Naive thymus-derived CD4-positive, alpha-beta T cell (primary cell): ENCODE data around the gene TRMT112. TPM values are rescaled to one million over a fixed set of nuclear protein-coding genes. Genes with fewer than 3 reads are reported as not detected.
"Not testable (repeated sequence)": the region's sequence is repeated elsewhere in the genome, so short reads cannot be mapped to it uniquely, and the experiment has no call there.

ENCODE experiments used
- ATAC-seq: fragments of 150-1000 bp; cut with Tn5 transposase; 2 replicates; pipeline ENCODE4 v1.10.0; 2021; ENCODE audit warnings: mild to moderate bottlenecking, moderate library complexity
- CTCF ChIA-PET: fragments of 350-600 bp; sonication (Branson Sonifier 250); formaldehyde crosslinking; loops from one replicate; lab custom pipeline; 2021; ENCODE audit warnings: antibody characterized with exemption; lab: Charles Lee
- POLR2A ChIA-PET: fragments of 350-600 bp; sonication (Branson Sonifier 250); formaldehyde crosslinking; loops from one replicate; lab custom pipeline; 2021; ENCODE audit warnings: antibody characterized with exemption, inconsistent platforms; lab: Charles Lee
- DNase-seq, 9 donors: peaks; one replicate each; pipeline versions ENCODE4 v3.0.0 to v3.0.0-alpha.2; 2020 to 2022; ENCODE audit warnings: mixed read lengths in 1 of 9
- H3K27ac ChIP-seq: one replicate; pipeline ENCODE4 v1.7.0; 2013; ENCODE audit warnings: mild to moderate bottlenecking, low read depth, low read length, moderate library complexity
- H3K27me3 ChIP-seq, 2 donors: one replicate each; pipeline ENCODE4 v1.7.0; 2013; ENCODE audit warnings: low read length in 2 of 2, mild to moderate bottlenecking in 2 of 2, moderate library complexity in 2 of 2; ENCODE audit not compliant: control insufficient read depth in 2 of 2, insufficient read depth in 2 of 2
- H3K36me3 ChIP-seq, 3 experiments: 1 replicate in 2 of 3; 2 replicates in 1 of 3; pipeline ENCODE4 v1.7.0; 2013; ENCODE audit warnings: low read length in 3 of 3, mild to moderate bottlenecking in 3 of 3, moderate library complexity in 1 of 3; ENCODE audit not compliant: insufficient read depth in 3 of 3, control insufficient read depth in 2 of 3
- H3K4me1 ChIP-seq, 2 donors: one replicate each; pipeline ENCODE4 v1.7.0; 2013; ENCODE audit warnings: low read length in 2 of 2, mild to moderate bottlenecking in 2 of 2, moderate library complexity in 1 of 2; ENCODE audit not compliant: control insufficient read depth in 2 of 2, insufficient read depth in 2 of 2
- H3K4me3 ChIP-seq: 2 replicates; pipeline ENCODE4 v1.7.0; 2013; ENCODE audit warnings: mild to moderate bottlenecking, low read length
- H3K9me3 ChIP-seq, 3 experiments: 1 replicate in 2 of 3; 2 replicates in 1 of 3; pipeline ENCODE4 v1.7.0; 2013; ENCODE audit warnings: low read length in 3 of 3; ENCODE audit not compliant: control insufficient read depth in 2 of 3
- H3K27ac Mint-ChIP-seq, 9 donors: one replicate each; pipeline ENCODE4 v1.8.0; 2020 to 2022; ENCODE audit warnings: mixed read lengths in 9 of 9, mild to moderate bottlenecking in 8 of 9, moderate library complexity in 5 of 9, inconsistent platforms in 2 of 9
- H3K27me3 Mint-ChIP-seq, 5 donors: one replicate each; pipeline ENCODE4 v1.8.0; 2021 to 2022; ENCODE audit warnings: mixed read lengths in 5 of 5, mild to moderate bottlenecking in 1 of 5
- H3K36me3 Mint-ChIP-seq, 5 donors: one replicate each; pipeline ENCODE4 v1.8.0; 2020 to 2022; ENCODE audit warnings: mixed read lengths in 5 of 5, mild to moderate bottlenecking in 3 of 5, inconsistent platforms in 1 of 5
- H3K4me1 Mint-ChIP-seq, 7 donors: one replicate each; pipeline ENCODE4 v1.8.0; 2020 to 2022; ENCODE audit warnings: mixed read lengths in 7 of 7, mild to moderate bottlenecking in 3 of 7, inconsistent platforms in 1 of 7
- H3K4me3 Mint-ChIP-seq, 10 donors: one replicate each; pipeline ENCODE4 v1.8.0; 2020 to 2022; ENCODE audit warnings: mild to moderate bottlenecking in 10 of 10, mixed read lengths in 10 of 10, moderate library complexity in 6 of 10, inconsistent platforms in 2 of 10
- H3K9me3 Mint-ChIP-seq, 11 donors: one replicate each; pipeline ENCODE4 v1.8.0; 2020 to 2022; ENCODE audit warnings: mixed read lengths in 11 of 11, mild to moderate bottlenecking in 4 of 11, inconsistent platforms in 1 of 11, moderate library complexity in 1 of 11
- intact Hi-C, 2 donors: fragments of 100-400 bp; cut with micrococcal nuclease; formaldehyde crosslinking; loops; one replicate each; pipeline ENCODE4 v1.15.1; 2023
- polyA plus RNA-seq, 2 donors: library from polyadenylated mRNA; unstranded; fragments of 300-500 nt; fragmentation: Illumina TruSeq; gene quantifications; one replicate each; pipeline ENCODE4 v1.2.3, GENCODE V29; 2021
- total RNA-seq, 6 experiments: library from RNA in 5 of 6; stranded (reverse) in 5 of 6; gene quantifications; 1 replicate in 5 of 6; 2 replicates in 1 of 6; pipeline ENCODE4 v1.2.3 and lab custom pipeline; 2021 to 2026

Gene TRMT112
- total and polyA plus RNA-seq, 7 experiments from 2014 or later = 90.9 to 613 (median 166) TPM

DNA sequence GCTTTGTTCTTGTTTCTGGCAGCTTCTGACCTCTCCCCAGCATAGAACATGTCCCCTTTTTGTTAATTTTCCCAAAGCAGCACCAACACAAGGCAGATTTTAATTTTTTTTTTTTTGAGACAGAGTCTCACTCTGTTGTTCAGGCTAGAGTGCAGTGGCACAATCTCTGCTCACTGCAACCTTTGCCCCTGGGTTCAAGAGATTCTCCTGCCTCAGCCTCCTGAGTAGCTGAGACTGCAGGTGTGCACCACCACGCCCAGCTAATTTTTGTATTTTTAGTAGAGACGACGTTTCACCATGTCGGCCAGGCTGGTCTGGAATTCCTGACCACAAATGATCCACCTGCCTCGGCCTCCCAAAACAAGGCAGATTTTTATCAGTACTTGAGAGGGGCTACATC, 9.6 kb downstream of the TRMT112 start:
- peak overlapping the region in 5 of 9 donors; percentile 1 to 69 (median 24) for H3K27ac Mint-ChIP-seq
- POLR2A ChIA-PET = interaction anchor here (0.6 to 1.8 kb wide), 5 partner anchors 9 to 429 kb away, joined by 3 to 13 read pairs (median 4); partner anchors contain the start of genes PRDX5 and TRMT112

DNA sequence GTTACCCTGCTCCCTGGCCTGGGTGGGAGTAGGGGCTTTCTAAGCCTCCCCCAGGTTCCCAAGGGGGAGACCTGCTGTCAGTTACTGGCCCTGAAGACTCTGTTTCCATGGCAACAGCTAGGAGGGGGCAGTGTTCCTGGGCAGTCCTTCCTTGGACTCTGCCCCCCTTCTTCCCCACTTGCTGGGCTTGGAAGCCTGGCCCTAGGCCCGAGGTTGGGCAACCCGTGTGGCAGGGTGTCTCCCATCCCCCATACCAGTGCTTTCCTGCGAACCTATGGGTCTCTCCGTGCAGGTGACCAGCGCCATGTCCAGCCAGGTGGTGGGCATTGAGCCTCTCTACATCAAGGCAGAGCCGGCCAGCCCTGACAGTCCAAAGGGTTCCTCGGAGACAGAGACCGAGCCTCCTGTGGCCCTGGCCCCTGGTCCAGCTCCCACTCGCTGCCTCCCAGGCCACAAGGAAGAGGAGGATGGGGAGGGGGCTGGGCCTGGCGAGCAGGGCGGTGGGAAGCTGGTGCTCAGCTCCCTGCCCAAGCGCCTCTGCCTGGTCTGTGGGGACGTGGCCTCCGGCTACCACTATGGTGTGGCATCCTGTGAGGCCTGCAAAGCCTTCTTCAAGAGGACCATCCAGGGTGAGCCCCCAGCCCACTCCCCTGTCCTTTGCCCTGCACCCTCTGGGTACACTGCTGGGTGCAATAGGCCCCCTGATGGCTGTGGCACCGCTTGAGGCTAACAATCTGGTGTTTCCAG, 10.3 kb downstream of the TRMT112 start:
- Histone ChIP-seq H3K9me3 (no peaks in the 10 kb centered on the region), H3K4me1 (peaks cover 14 to 17% of the 10 kb centered on the region in 2 donors), H3K4me3 (peak overlapping the region; percentile 81), H3K36me3 (no peaks in the 10 kb centered on the region), H3K27ac (peak overlapping the region; percentile 69), H3K27me3 (no peaks in the 10 kb centered on the region)
- H3K9me3 Mint-ChIP-seq = no peaks in the 10 kb centered on the region
- peaks cover 0 to 8% (median 0%) of the 10 kb centered on the region in 5 donors for H3K36me3 Mint-ChIP-seq
- POLR2A ChIA-PET = interaction anchor here (0.6 to 1.8 kb wide), 4 partner anchors 10 to 428 kb away, joined by 3 to 13 read pairs (median 4); partner anchors contain the start of genes PRDX5 and TRMT112
- H3K4me1 Mint-ChIP-seq = peaks cover 14 to 33% (median 26%) of the 10 kb centered on the region in 7 donors
- CTCF ChIA-PET = interaction anchor here (1.1 kb wide), 1 partner anchor 10 kb away, joined by 4 read pairs; the partner anchor contains the start of genes PRDX5 and TRMT112
- DNase-seq (no peak), ATAC-seq (no peak)
- intact Hi-C loops = loop anchor here in 1 of 2 donors (1.0 to 5.0 kb wide), 2 partner anchors 333 to 955 kb away; partner anchors contain the start of genes COX8A and POLA2
- peak overlapping the region in 6 of 9 donors; percentile 24 to 95 (median 79) for H3K27ac Mint-ChIP-seq
- H3K27me3 Mint-ChIP-seq = peaks cover 0 to 8% (median under 1%) of the 10 kb centered on the region in 5 donors
- peak overlapping the region; percentile 44 to 98 (median 96) for H3K4me3 Mint-ChIP-seq

More for the DNA sequence above, 9.6 kb downstream of the TRMT112 start:
- H3K27me3 Mint-ChIP-seq, H3K36me3 ChIP-seq, CTCF ChIA-PET, ATAC-seq, DNase-seq, H3K27me3 ChIP-seq, H3K4me3 ChIP-seq, H3K36me3 Mint-ChIP-seq, H3K9me3 ChIP-seq, H3K27ac ChIP-seq, H3K9me3 Mint-ChIP-seq: not testable (repeated sequence)
- intact Hi-C loops = loop anchor here in 1 of 2 donors (5.0 kb wide), 1 partner anchor 955 kb away; the partner anchor contains the start of gene POLA2
- Mint-ChIP-seq H3K4me1 (peaks cover 19 to 36% (median 31%) of the 10 kb centered on the region in 7 donors), H3K4me3 (peak overlapping the region in 9 of 10 donors; percentile 37 to 98 (median 54))
- peaks cover 14 to 17% of the 10 kb centered on the region in 2 donors for H3K4me1 ChIP-seq

DNA sequence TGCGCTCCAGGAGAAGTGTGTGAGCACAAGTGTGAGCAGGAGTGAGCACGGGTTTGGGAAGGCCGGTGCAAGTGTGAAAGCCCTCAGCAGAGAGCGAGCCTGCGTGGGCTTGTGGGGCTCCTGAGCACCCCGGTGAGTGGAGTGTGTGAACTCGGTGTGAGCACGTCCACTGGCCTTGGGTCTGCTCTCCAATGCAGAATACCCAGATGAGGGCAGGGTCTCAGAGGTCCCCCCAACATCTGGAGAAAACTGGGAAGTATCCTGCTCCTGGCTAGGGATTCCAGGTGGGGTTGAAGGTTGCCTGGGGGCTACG, 10.8 kb downstream of the TRMT112 start:
- ATAC-seq (no peak), DNase-seq (no peak)
- Histone ChIP-seq H3K27ac (peak overlapping the region; percentile 69), H3K9me3 (no peaks in the 10 kb centered on the region), H3K4me1 (peaks cover 14 to 17% of the 10 kb centered on the region in 2 donors), H3K36me3 (no peaks in the 10 kb centered on the region), H3K27me3 (no peaks in the 10 kb centered on the region), H3K4me3 (peak overlapping the region; percentile 81)
- POLR2A ChIA-PET = interaction anchor here (1.8 kb wide), 2 partner anchors 10 to 101 kb away, joined by 5 to 13 read pairs; partner anchors contain the start of genes PRDX5 and TRMT112
- Mint-ChIP-seq H3K4me3 (peak overlapping the region; percentile 92 to 98 (median 96)), H3K27ac (peak overlapping the region; percentile 76 to 96 (median 90)), H3K9me3 (no peaks in the 10 kb centered on the region), H3K27me3 (peaks cover 0 to 13% (median 5%) of the 10 kb centered on the region in 5 donors), H3K36me3 (peaks cover 0 to 8% (median 0%) of the 10 kb centered on the region in 5 donors), H3K4me1 (peaks cover 14 to 33% (median 26%) of the 10 kb centered on the region in 7 donors)
- CTCF ChIA-PET = interaction anchor here (1.1 kb wide), 1 partner anchor 11 kb away, joined by 4 read pairs; the partner anchor contains the start of genes PRDX5 and TRMT112
- intact Hi-C loops = loop anchor here in 1 of 2 donors (1.0 to 5.0 kb wide), 2 partner anchors 332 to 956 kb away; partner anchors contain the start of genes COX8A and POLA2

DNA sequence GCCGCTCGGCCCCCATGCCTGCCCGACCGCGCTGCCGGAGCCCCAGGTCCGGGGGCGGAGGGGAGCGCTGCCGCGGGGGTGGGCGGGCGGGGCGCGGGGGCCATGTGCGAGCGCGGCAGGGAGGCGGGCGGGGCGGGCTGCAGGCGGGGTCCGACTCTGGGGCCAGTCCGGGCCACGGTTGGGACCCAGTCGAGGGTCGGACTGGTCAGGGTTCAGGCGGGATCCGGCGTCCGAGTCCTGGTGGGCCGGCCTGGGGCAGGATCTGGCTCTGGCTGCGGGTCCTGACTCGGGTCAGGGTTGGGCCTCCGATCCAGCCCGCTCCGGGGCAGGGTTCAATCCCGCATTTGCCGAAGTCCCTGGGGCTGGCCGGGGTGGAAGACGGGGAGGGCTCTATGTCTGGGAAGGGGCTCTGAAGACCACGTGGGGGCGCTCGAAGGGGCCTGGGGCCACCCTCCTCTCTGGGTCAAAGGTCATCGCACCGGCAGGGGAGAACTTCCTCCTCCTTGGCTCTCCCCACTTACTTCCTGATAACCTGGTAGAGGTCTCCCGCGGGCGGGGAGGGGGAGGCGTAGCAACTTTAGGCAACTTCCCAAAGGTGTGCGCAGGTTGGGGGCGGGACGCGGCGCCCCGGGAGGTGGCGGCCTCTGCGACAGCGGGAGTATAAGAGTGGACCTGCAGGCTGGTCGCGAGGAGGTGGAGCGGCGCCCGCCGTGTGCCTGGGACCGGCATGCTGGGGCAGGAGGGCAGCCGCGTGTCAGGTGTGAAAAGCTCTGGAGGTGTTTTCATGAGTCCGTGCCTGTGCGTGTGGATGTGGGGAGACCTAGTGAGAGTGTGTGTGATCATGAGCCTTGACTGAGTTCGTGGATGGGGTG, 11.4 kb downstream of the TRMT112 start:
- peaks cover 3 to 15% (median 5%) of the 10 kb centered on the region in 5 donors for H3K27me3 Mint-ChIP-seq
- peak; percentile 51 to 74 (median 63) for DNase-seq
- intact Hi-C loops = loop anchor here (1.0 to 5.0 kb wide), 14 partner anchors 11 to 956 kb away; partner anchors contain the start of genes CCDC88B (in 2 of the 2), FKBP2 (in 2 of the 2), GPR137 (in 2 of the 2) and TRMT112 (in 2 of the 2)

DNA sequence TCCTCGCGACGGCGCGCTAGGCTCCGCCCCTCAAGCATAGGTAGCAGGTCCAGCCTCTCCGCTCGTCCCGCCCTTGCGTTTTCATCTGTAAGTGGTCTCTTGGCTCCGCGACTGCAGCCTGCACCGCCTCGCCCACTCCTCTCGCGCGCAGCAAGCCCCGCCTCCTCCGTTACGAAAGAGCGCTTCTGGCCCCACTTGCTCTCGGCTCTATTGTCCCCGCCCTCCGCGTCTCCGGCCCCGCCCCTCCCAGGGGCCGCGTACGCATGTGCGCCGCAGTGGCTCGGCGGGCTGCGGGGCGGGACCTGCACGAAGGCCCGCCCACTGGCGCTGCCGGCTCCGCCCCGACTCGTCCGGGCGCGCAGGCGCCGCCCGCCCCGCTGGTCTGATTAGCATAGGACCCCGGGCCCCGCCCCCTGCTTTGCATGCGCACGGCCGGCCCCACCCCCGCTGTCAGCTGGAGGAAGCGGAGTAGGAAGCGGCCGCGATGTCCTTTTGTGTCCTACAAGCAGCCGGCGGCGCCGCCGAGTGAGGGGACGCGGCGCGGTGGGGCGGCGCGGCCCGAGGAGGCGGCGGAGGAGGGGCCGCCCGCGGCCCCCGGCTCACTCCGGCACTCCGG, 12.2 kb downstream of the TRMT112 start, which contains the start of gene ESRRA:
ESRRA (plus strand) TSS at position 450 of the 616 bp plus-strand sequence. CDS start 1,656 bp downstream, outside the sequence.
- Mint-ChIP-seq H3K27me3 (peaks cover 10 to 23% (median 13%) of the 10 kb centered on the region in 5 donors), H3K4me3 (peak within 1 kb of the TSS; percentile 94 to 98 (median 96)), H3K9me3 (no peaks in the 10 kb centered on the region), H3K36me3 (peaks cover 0 to 8% (median 0%) of the 10 kb centered on the region in 5 donors), H3K4me1 (peaks cover 21 to 36% (median 30%) of the 10 kb centered on the region in 7 donors), H3K27ac (peak within 1 kb of the TSS; percentile 81 to 98 (median 95))
- Histone ChIP-seq H3K27ac (peak within 1 kb of the TSS; percentile 91), H3K9me3 (no peaks in the 10 kb centered on the region), H3K27me3 (peaks cover 0 to 8% of the 10 kb centered on the region in 2 donors), H3K4me3 (peak within 1 kb of the TSS; percentile 97), H3K36me3 (no peaks in the 10 kb centered on the region), H3K4me1 (peaks cover 21 to 26% of the 10 kb centered on the region in 2 donors)
- DNase-seq (peak; percentile 99 to 100 (median 99)), ATAC-seq (peak; percentile 86)
- ChIA-PET POLR2A (interaction anchor here (0.7 to 6.3 kb wide), 12 partner anchors 12 to 119 kb away, joined by 3 to 102 read pairs (median 8); partner anchors contain the start of genes BAD, FERMT3, FKBP2 and NUDT22), CTCF (interaction anchor here (0.8 to 5.8 kb wide), 11 partner anchors 13 to 121 kb away, joined by 3 to 165 read pairs (median 6); partner anchors contain the start of genes DNAJC4, FERMT3, FKBP2 and PRDX5)
- intact Hi-C loops = loop anchor here (1.0 to 5.0 kb wide), 13 partner anchors 12 to 957 kb away; partner anchors contain the start of genes CCDC88B (in 2 of the 2), FKBP2 (in 2 of the 2), GPR137 (in 2 of the 2) and TRMT112 (in 2 of the 2)

More for the DNA sequence above, 11.4 kb downstream of the TRMT112 start:
- peak overlapping the region; percentile 69 for H3K27ac ChIP-seq
- H3K27ac Mint-ChIP-seq = peak overlapping the region; percentile 76 to 96 (median 90)
- peak; percentile 9 for ATAC-seq
- no peaks in the 10 kb centered on the region for H3K9me3 Mint-ChIP-seq
- peak overlapping the region; percentile 92 to 98 (median 96) for H3K4me3 Mint-ChIP-seq
- H3K9me3 ChIP-seq = no peaks in the 10 kb centered on the region
- H3K4me1 Mint-ChIP-seq = peaks cover 15 to 32% (median 26%) of the 10 kb centered on the region in 7 donors
- H3K36me3 Mint-ChIP-seq = peaks cover 0 to 8% (median 0%) of the 10 kb centered on the region in 5 donors
- ChIA-PET CTCF (interaction anchor here (1.1 to 5.8 kb wide), 5 partner anchors 11 to 101 kb away, joined by 4 to 165 read pairs (median 8); partner anchors contain the start of genes FERMT3, PRDX5 and TRMT112), POLR2A (interaction anchor here (1.0 to 6.3 kb wide), 9 partner anchors 11 to 100 kb away, joined by 3 to 102 read pairs (median 9); partner anchors contain the start of genes FERMT3, FKBP2, PRDX5 and TRMT112)
- H3K27me3 ChIP-seq = peaks cover 0 to 1% of the 10 kb centered on the region in 2 donors
- H3K4me1 ChIP-seq = peaks cover 14 to 19% of the 10 kb centered on the region in 2 donors
- H3K36me3 ChIP-seq = no peaks in the 10 kb centered on the region
- H3K4me3 ChIP-seq = peak overlapping the region; percentile 81
